ENCODE results near the gene CCDC157.
"Not testable (repeated sequence)": the region's sequence is repeated elsewhere in the genome, so short reads cannot be mapped to it uniquely, and the experiment has no call there.

Gene CCDC157

GRCh38 chr22:30386960-30387827 is 30.4 kb downstream of the CCDC157 start, which contains the start of gene RNF215:
Gene RNF215, minus strand, starts transcription at chr22:30387411. Its CDS starts 98 bp downstream, at chr22:30387313.
- peak; percentile 91 for FAIRE-seq
- peak; percentile 98 for DNase-seq (ENCODE audit: low spot score)

DNA sequence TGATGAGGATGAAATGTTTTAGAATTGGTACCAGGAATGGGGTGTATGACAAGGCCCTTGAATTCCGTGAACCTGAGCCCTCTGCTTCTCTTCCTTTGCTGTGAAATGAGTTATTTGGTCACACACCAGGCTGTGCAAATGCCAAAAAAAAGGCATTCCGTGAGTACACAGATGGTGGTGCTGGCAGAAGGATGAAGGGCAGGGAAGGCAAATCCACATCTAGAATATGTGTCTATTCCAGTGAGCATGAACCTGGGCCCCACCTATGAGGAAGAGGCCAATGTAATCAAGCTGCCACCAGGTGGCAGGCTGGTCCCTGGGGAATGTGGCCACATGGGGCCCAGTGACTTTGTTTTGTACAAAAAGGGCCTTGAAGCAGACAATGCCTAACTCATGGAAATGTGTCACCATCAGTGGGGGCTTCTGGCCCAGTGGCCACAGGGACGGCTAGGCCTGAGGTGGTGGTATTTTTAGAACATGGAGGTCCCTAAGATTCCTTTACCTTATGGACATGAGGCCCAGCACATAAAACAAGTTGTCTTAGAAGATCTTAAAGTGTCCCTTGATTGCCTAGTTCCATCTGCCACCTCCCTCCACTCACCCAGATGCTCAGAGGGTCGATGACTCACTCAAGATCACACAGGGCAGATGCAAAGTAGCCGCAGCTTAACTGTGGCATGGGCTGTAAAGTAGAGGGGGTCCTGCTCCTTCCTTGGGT is 34.3 kb downstream of the CCDC157 start:
- no peak for DNase-seq (ENCODE audit: low spot score)
- peak; percentile 42 for FAIRE-seq

- no peak for FAIRE-seq
- DNase-seq (ENCODE audit: low spot score): no peak
Observed at GRCh38 chr22:30392661-30393321, 36.0 kb downstream of the CCDC157 start.

- no peak for DNase-seq (ENCODE audit: low spot score)
- FAIRE-seq: no peak
Observed at GRCh38 chr22:30393322-30393680, 36.5 kb downstream of the CCDC157 start.

DNA sequence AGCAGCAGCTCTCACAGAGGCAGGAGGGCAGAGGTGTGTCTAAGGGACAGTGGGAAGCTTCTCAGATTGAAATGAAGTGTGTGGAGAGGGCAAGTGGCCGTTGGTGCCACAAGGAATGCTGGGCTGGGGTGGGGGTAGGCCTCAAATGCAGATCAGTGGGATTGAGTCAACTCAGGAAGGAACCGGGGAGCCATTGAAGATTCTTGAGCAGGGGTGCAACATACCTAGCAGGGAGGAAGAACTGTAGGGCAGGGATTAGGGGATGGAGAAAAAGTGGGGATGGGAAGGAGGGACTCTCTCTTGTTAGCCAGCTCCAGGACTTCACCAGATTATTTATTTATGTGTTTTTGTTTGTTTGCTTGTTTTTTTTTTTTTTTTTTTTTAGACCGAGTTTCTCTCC is 37.1 kb downstream of the CCDC157 start:
- DNase-seq (ENCODE audit: low spot score) (no peak), FAIRE-seq (no peak)

DNA sequence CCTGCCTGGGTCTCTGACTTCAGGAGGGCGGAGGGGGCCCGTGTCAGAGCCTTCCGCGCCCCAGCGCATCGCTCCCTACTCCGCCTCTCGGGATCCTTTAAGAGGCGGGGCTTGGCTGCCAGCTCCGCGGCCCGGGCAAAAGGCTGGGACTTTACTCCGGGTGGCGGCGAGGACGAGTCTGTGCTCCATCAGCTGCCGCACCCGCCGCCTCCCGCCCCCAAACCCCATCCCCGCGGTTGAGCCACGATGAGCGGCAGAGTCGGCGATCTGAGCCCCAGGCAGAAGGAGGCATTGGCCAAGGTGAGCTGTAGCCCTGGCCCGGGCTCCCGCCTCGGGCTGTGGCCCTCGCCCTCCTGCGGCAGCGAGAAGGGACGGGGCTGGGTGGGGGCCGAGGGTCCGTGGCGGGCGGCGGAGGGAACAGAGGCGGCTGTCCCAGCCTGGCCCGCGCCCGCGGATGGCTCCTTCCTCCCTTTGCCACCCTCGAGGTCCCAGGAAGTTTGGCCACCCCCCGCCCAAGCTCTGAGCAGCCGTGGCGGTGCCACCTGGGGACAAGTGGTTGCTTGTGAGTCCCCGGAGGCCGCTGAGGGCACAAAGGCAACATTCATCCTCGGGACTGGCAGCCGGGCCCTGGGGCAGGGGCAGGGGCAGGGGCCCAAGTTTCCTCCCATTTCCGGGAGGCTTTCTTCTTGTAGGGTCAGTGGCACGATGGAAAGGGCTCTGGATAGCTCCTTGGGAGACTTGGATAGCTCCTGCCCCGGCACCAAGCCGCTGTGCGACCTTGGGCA is 40.3 kb downstream of the CCDC157 start, which contains the start of gene SEC14L2:
Gene SEC14L2, plus strand, starts transcription at position 148 of the 785 bp plus-strand sequence. Its CDS starts 99 bp downstream, at position 247.
- DNase-seq (ENCODE audit: low spot score) (peak; percentile 89), FAIRE-seq (peak; percentile 71)

DNA sequence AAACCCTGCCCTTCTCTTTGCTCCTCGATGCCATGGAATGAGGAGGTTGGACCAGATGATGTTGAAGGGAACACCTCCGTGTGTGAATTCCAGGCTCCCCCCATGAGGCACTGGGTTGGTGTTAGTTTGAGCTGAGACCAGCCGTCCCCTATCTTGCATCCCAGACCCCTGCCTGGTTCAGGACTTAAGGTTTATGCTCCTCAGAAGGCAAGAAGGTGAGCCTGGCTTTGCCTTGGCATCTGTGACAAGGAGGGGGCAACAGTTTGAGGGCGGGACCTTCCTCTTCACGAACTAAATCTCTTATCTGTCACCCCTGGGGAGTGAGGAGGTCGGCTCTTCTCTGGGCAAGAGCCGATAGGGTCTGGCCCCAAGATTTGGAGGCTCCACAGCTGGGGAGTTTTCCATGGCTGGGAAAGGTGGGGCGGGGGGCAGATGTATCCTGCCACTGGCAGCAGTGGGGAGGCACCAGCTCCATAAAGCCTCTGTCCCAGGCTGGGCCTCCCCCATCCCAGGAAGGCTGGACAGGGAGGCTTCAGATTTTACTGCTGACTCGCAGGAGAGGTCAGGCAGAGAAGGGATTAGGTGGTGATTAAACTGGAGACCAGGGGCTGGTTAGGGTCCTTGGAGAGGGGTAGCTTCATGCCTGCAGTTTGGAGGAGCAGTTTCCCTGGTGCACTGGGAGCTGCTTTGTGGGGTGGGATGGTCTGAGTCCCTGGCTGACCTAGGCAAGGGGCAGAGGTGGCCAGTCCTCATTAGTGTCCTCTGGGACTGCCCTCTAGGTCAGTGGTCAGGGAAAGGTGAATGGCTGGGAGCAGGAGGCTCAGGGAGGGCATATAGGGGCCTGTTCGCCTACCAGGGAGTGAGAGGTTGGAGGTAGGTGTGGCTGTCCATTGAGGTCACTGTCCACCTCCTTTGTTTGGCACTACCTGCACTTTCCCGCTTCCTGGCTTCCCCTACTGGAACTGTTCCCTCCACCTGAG is 41.1 kb downstream of the CCDC157 start:
- DNase-seq (ENCODE audit: low spot score) (no peak), FAIRE-seq (peak; percentile 74)

GRCh38 chr22:30398685-30399680 is 42.2 kb downstream of the CCDC157 start:
- DNase-seq (ENCODE audit: low spot score): no peak
- FAIRE-seq: no peak

DNA sequence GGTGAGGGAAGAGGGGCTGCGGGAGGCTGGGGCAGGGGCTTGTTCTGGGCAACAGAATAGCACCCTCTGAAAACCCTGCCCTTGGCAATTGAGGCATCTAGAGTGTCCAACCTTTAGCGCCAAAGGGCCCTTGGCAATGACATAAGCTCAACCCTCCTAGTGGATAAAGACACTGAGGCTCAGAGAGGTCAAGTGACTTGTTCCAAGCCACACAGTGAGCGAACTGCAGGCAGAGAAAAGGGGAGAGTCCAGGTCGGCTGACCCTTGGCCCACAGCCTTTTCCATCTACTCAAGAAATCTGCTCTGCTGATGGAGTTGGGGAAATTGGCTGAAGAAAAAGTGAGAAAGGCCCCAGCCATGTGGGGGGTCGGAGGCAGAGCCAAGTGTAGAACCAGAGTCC is 42.9 kb downstream of the CCDC157 start:
- FAIRE-seq (no peak), DNase-seq (ENCODE audit: low spot score) (no peak)

GRCh38 chr22:30400159-30400558 is 43.4 kb downstream of the CCDC157 start:
- DNase-seq (ENCODE audit: low spot score) (no peak), FAIRE-seq (no peak)

DNA sequence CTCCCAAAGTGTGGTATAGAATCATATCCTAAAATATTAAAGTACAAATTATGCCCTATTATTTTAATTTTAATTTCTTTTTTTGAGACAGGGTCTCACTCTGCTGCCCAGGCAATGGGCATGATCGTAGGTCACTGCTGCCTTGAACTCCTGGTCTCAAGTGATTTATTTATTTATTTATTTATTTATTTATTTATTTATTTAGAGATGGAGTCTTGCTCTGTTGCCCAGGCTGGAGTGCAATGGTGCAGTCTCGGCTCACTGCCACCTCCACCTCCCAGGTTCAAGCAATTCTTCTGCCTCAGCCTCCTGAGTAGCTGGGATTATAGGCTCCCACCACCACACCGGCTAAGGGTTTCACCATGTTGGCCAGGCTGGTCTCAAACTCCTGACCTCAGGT is 44.2 kb downstream of the CCDC157 start:
- not testable (repeated sequence) for FAIRE-seq; DNase-seq (ENCODE audit: low spot score)

DNA sequence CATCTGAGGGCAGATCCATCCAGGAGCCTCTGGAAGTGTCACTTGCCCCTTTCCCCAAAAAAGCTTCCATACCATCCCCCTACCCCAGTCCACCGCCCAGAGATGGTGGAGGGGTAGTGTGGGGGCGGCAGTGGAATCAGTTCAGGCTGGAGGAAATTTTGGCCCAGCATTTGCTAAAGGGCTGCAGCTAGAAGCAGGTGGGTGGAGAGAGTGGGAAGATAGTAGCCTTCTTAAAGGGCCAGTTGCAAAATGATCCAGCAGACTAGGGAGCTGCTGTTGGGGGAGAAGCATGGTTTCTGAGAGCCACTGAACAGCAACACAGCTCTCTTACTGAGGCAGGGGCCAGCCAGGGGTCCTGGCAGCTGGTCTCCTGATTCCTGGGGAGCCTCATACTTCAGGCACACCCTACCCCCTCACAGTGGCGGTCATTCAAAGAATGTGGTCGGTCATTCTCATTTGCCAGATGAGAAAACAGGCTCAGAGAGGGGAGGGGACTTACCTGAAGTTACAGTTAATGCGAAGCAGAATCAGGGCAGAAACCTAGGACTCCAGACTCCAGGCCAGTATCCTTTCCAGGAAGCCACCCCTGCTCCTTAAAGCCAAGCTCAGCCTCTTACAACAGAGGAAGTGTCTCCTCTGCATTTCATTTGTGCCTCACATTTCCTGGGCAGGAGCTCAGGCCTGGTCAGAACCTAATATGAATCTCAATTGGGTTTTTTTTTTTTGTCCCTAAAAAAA is 45.4 kb downstream of the CCDC157 start:
- FAIRE-seq (no peak), DNase-seq (ENCODE audit: low spot score) (no peak)

- FAIRE-seq; DNase-seq (ENCODE audit: low spot score): not testable (repeated sequence)
Observed at GRCh38 chr22:30402766-30403104, 45.9 kb downstream of the CCDC157 start.

- FAIRE-seq (no peak), DNase-seq (ENCODE audit: low spot score) (no peak)
Observed at GRCh38 chr22:30404307-30404706, 47.5 kb downstream of the CCDC157 start.

DNA sequence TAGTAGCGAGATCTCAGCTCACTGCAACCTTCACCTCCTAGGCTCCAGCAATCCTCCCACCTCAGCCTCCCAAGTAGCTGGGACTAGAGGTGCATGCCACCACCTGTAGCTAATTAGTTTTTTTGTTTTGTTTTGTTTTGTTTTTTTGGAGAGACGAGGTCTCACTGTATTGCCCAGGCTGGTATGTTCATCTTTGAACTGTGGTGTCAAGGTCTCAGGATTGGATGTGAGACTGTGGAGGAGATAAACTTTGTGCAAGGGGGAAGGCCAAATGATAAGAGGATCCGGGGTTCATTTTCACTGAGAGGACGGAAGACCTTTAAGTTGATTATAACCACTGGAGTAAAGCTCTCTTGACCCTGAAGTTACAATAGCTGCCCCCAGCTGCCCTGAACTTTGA is 48.9 kb downstream of the CCDC157 start:
- FAIRE-seq: no peak

GRCh38 chr22:30406400-30406799 is 49.6 kb downstream of the CCDC157 start:
- DNase-seq (ENCODE audit: low spot score): no peak
- no peak for FAIRE-seq

More for the DNA sequence above, 48.9 kb downstream of the CCDC157 start:
- DNase-seq (ENCODE audit: low spot score): no peak

DNA sequence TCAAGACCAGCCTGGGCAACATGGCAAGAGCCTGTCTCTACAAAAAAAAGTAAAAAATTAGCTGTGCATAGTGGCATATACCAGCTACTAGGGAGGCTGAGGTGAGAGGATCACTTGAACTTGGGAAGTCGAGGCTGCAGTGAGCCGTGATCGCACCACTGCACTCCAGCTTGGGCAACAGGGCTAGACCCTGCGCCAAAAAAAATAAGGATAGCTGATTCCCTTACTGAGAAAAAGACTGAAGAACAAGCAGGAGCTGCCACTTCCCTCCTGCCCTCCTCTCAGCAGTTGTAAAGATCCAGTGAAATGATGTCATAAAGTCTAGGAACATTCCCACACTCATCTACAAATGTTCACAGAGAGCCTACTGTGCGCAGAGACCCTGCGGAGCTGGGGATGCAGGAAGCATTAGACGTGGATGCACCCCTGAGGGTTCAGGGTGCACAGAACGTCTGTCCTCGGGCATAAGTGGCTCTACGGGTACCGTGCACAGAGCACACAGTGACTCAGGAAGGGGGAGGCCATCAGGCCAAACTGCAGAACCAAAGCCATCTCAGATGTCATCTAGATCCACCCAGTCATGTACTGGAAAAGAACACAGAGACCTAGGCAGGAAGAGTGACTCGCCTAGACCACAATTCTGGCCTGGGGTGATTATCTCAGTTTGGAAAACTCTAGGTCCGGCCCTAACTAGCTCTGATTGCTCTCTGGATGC is 51.7 kb downstream of the CCDC157 start:
- no peak for DNase-seq (ENCODE audit: low spot score)
- FAIRE-seq: peak; percentile 37
